OCI-LY7 (cell line): Measurements from ENCODE around the gene F2RL3.

Experiments used
- EZH2phosphoT487 ChIP-seq: fragments of 200-600 bp; sonication (generic); IDR thresholded peaks from 2 replicates; pipeline ENCODE4 v1.6.1; 2018; ENCODE audit warnings: low read depth, borderline replicate concordance, mild to moderate bottlenecking, mixed run types, antibody characterized with exemption, low read length, moderate library complexity, mixed read lengths
- TF ChIP-seq, protein P1 (sequence below): fragments of 200-600 bp; sonication (generic); conservative IDR thresholded peaks from 2 replicates; pipeline ENCODE4 v1.5.1; 2014; ENCODE audit warnings: mild to moderate bottlenecking, antibody characterized with exemption, low read length, moderate library complexity, mixed read lengths

DNA sequence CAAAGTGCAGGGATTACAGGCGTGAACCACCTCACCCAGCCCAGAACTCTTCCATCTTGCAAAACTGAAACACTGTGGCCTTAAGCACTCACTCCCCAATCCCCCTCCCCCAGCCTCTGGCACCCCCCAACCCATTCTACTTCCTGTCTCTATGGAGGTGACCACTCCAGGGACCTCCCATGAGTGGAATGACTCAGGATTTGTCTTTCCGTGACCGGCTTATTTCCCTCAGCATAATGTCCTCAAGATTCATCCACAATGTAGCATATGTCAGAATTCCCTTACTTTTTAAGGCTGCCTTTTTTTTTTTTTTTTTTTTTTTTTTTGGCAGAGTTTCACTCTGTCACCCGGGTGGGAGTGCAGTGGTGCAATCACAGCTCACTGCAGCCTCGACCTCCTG lies 3.6 kb upstream of the F2RL3 start:
- TF ChIP-seq, protein P1, sequence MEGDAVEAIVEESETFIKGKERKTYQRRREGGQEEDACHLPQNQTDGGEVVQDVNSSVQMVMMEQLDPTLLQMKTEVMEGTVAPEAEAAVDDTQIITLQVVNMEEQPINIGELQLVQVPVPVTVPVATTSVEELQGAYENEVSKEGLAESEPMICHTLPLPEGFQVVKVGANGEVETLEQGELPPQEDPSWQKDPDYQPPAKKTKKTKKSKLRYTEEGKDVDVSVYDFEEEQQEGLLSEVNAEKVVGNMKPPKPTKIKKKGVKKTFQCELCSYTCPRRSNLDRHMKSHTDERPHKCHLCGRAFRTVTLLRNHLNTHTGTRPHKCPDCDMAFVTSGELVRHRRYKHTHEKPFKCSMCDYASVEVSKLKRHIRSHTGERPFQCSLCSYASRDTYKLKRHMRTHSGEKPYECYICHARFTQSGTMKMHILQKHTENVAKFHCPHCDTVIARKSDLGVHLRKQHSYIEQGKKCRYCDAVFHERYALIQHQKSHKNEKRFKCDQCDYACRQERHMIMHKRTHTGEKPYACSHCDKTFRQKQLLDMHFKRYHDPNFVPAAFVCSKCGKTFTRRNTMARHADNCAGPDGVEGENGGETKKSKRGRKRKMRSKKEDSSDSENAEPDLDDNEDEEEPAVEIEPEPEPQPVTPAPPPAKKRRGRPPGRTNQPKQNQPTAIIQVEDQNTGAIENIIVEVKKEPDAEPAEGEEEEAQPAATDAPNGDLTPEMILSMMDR, result no peak
- TF ChIP-seq EZH2phosphoT487, result no peak
